Uterus (tissue), 2 donors: ENCODE data around the gene UBE2H.

Experiments used
- POLR2A ChIP-seq, 2 donors: fragments of 450-650 bp; IDR thresholded peaks; one replicate each; pipeline ENCODE4 v1.6.1; 2016; ENCODE audit warnings: antibody characterized with exemption in 2 of 2, mild to moderate bottlenecking in 1 of 2, moderate library complexity in 1 of 2
- TF ChIP-seq, protein P1 (sequence below), 4 experiments: fragments of 200-600 bp in 2 of 4; fragments of 450-650 bp in 2 of 4; sonication (generic) in 2 of 4; IDR thresholded peaks; one replicate each; pipeline ENCODE4 v1.5.1; 2016 to 2019; ENCODE audit warnings: antibody characterized with exemption in 4 of 4, mild to moderate bottlenecking in 2 of 4, moderate library complexity in 1 of 4

DNA sequence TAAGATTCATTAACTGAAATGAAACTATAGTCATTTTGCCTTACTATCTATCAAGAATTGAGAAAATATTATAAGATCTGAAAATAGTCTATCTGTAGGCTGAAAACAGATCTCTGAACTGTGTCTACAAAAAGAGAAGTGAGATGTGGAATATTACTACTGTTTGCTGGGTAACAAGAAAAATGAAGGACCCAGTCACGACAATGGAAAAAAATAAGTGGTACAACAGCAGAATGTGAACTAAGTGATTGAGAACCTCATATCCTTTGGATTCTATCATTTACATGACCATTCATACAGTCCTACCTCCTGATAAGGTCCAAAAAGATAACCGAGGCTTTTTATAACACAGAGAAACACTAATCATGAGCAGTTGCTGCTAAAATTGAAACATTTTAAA, 94.3 kb downstream of the UBE2H start:
- no peak for TF ChIP-seq POLR2A (IDR thresholded peaks at IDR 0.05)
- TF ChIP-seq, protein P1, sequence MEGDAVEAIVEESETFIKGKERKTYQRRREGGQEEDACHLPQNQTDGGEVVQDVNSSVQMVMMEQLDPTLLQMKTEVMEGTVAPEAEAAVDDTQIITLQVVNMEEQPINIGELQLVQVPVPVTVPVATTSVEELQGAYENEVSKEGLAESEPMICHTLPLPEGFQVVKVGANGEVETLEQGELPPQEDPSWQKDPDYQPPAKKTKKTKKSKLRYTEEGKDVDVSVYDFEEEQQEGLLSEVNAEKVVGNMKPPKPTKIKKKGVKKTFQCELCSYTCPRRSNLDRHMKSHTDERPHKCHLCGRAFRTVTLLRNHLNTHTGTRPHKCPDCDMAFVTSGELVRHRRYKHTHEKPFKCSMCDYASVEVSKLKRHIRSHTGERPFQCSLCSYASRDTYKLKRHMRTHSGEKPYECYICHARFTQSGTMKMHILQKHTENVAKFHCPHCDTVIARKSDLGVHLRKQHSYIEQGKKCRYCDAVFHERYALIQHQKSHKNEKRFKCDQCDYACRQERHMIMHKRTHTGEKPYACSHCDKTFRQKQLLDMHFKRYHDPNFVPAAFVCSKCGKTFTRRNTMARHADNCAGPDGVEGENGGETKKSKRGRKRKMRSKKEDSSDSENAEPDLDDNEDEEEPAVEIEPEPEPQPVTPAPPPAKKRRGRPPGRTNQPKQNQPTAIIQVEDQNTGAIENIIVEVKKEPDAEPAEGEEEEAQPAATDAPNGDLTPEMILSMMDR (IDR thresholded peaks at IDR 0.05) = no peak
